Measurements from ENCODE around the gene COX7B2. TPM values are rescaled to one million over a fixed set of nuclear protein-coding genes. Genes with fewer than 3 reads are reported as not detected.

The COX7B2 gene
- total and polyA plus RNA-seq, 2 of the 4 experiments (the other 2 are of a cell fraction): not detected

GRCh38 chr4:46890056-46890455, 19.0 kb downstream of the COX7B2 start:
- Histone ChIP-seq H2BK15ac (ENCODE audit: low read depth, low read length) (no peak overlapping the region), H3K4me3 (ENCODE audit: insufficient read depth, low read depth, low read length) (no peak overlapping the region), H3K23ac (ENCODE audit: low read depth, low read length) (no peak overlapping the region), H2BK5ac (ENCODE audit: low read depth, low read length, poor library complexity, severe bottlenecking) (no peak overlapping the region), H2BK120ac (ENCODE audit: low read depth, low read length) (no peak overlapping the region), H2AK5ac (ENCODE audit: low read depth, low read length) (no peak overlapping the region), H3K18ac (ENCODE audit: low read depth, low read length) (no peak overlapping the region), H3K14ac (replicated peaks; ENCODE audit: low read depth, low read length) (no peak overlapping the region), H3K9me1 (ENCODE audit: insufficient read depth, low read length) (no peaks in the 10 kb centered on the region), H2AK9ac (replicated peaks; ENCODE audit: low read depth, low read length, poor library complexity) (no peak overlapping the region), H3K9ac (ENCODE audit: low read depth, low read length) (no peak overlapping the region), H3K4me1 (ENCODE audit: control insufficient read depth, insufficient read depth, low read length) (no peaks in the 10 kb centered on the region), H2AFZ (replicated peaks; ENCODE audit: low read length, poor library complexity) (no peak overlapping the region), H4K8ac (ENCODE audit: low read depth in 2 of 2, low read length in 2 of 2) (no peak overlapping the region), H3K36me3 (ENCODE audit: control insufficient read depth, insufficient read depth, low read length) (no peaks in the 10 kb centered on the region), H3K27ac (ENCODE audit: insufficient read depth, low read length) (no peak overlapping the region), H3K9me3 (ENCODE audit: control insufficient read depth, insufficient read depth, low read length) (no peaks in the 10 kb centered on the region), H4K20me1 (ENCODE audit: insufficient read depth, low read length) (no peaks in the 10 kb centered on the region), H3K56ac (ENCODE audit: extremely low read depth, insufficient read depth, low read length) (no peak overlapping the region), H3K79me1 (ENCODE audit: low read depth in 1 of 2, low read length in 2 of 2) (no peaks in the 10 kb centered on the region), H2BK20ac (ENCODE audit: low read depth, low read length) (no peak overlapping the region), H4K91ac (ENCODE audit: insufficient read depth, low read depth, low read length) (no peak overlapping the region), H3K4me2 (ENCODE audit: low read depth, low read length) (no peak overlapping the region), H3K4ac (ENCODE audit: low read depth, low read length) (no peak overlapping the region), H4K5ac (ENCODE audit: low read depth, low read length) (no peak overlapping the region), H3K27me3 (ENCODE audit: control insufficient read depth, insufficient read depth, low read length) (no peaks in the 10 kb centered on the region; the same call in 1 of the 2 replicates)
- in situ Hi-C loops (cut with MboI; ENCODE audit: low sequenced_read_pairs) (no loop called here), intact Hi-C loops (cut with micrococcal nuclease) (no loop called here), dilution Hi-C loops (cut with HindIII; ENCODE audit: low sequenced_read_pairs, unreplicated experiment) (no loop called here)
- no CpG with 5 or more reads among the region's 2 CpGs for WGBS, 2 experiments (ENCODE audit: extremely low coverage in 2 of 2, insufficient read length in 1 of 2)
- TF ChIP-seq, protein P1, sequence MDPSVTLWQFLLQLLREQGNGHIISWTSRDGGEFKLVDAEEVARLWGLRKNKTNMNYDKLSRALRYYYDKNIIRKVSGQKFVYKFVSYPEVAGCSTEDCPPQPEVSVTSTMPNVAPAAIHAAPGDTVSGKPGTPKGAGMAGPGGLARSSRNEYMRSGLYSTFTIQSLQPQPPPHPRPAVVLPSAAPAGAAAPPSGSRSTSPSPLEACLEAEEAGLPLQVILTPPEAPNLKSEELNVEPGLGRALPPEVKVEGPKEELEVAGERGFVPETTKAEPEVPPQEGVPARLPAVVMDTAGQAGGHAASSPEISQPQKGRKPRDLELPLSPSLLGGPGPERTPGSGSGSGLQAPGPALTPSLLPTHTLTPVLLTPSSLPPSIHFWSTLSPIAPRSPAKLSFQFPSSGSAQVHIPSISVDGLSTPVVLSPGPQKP (IDR thresholded peaks at IDR 0.05; ENCODE audit: borderline replicate concordance, low read depth, low read length): no peak
- TF ChIP-seq CHD1 (IDR thresholded peaks at IDR 0.05; ENCODE audit: low read depth, low read length) (no peak), RCOR1 (IDR thresholded peaks at IDR 0.05; ENCODE audit: insufficient replicate concordance, low read length) (no peak), MAFK (IDR thresholded peaks at IDR 0.05; ENCODE audit: low read depth, low read length) (no peak), BHLHE40 (IDR thresholded peaks at IDR 0.05; ENCODE audit: low read depth, low read length) (no peak), CEBPB (IDR thresholded peaks at IDR 0.05; ENCODE audit: low read depth, low read length) (no peak), MXI1 (IDR thresholded peaks at IDR 0.05; ENCODE audit: borderline replicate concordance, low read depth, low read length) (no peak), CTCF (conservative IDR thresholded peaks at IDR 0.05; ENCODE audit: low read depth, low read length) (no peak)
- TF ChIP-seq, protein P2, sequence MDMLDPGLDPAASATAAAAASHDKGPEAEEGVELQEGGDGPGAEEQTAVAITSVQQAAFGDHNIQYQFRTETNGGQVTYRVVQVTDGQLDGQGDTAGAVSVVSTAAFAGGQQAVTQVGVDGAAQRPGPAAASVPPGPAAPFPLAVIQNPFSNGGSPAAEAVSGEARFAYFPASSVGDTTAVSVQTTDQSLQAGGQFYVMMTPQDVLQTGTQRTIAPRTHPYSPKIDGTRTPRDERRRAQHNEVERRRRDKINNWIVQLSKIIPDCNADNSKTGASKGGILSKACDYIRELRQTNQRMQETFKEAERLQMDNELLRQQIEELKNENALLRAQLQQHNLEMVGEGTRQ (IDR thresholded peaks at IDR 0.05; ENCODE audit: low read depth, low read length): no peak
- ATAC-seq (ENCODE audit: low read depth) (no peak), DNase-seq (no peak)
- ChIA-PET CTCF (no interaction called here), POLR2A (ENCODE audit: unreplicated experiment) (no interaction called here)
- no TSS peak for BruUV-seq (replicated peaks)

Data from IMR-90 (cell line).